Germinal center (tissue), 1 donor: Measurements from ENCODE around the gene PHLDB3.
"Not testable (repeated sequence)": the region's sequence is repeated elsewhere in the genome, so short reads cannot be mapped to it uniquely, and the experiment has no call there.

Experiments used
- DNase-seq: peaks from one replicate; pipeline ENCODE4 v3.0.0; 2012; ENCODE audit warnings: mixed read lengths, low spot score

PHLDB3 gene

GRCh38 chr19:43439709-43440063, 64.9 kb downstream of the PHLDB3 start:
- DNase-seq: no peak

- DNase-seq: no peak
These were observed 65.4 kb downstream of the PHLDB3 start for GRCh38 chr19:43439032-43439708.

- DNase-seq: no peak
These were observed 66.1 kb downstream of the PHLDB3 start for GRCh38 chr19:43438291-43439031.

GRCh38 chr19:43437712-43438111, 66.8 kb downstream of the PHLDB3 start:
- DNase-seq: no peak

GRCh38 chr19:43437284-43437683, 67.3 kb downstream of the PHLDB3 start:
- DNase-seq: not testable (repeated sequence)

GRCh38 chr19:43435775-43436174, 68.8 kb downstream of the PHLDB3 start:
- DNase-seq: no peak

- DNase-seq: no peak
These were observed 70.9 kb downstream of the PHLDB3 start for GRCh38 chr19:43433689-43434088.

GRCh38 chr19:43433358-43433673, 71.2 kb downstream of the PHLDB3 start:
- DNase-seq: no peak

GRCh38 chr19:43430976-43431375, 73.6 kb downstream of the PHLDB3 start:
- no peak for DNase-seq

- DNase-seq: no peak
These were observed 74.3 kb downstream of the PHLDB3 start for GRCh38 chr19:43430142-43430710.

- DNase-seq: no peak
These were observed 75.2 kb downstream of the PHLDB3 start for GRCh38 chr19:43429395-43429794.

GRCh38 chr19:43425567-43426392, 78.8 kb downstream of the PHLDB3 start:
- DNase-seq: no peak
